LoVo (cell line): ENCODE data around the gene PTCH1.

Experiments
- DNase-seq: peaks from one replicate; pipeline ENCODE4 v3.0.0-alpha.2; 2016; ENCODE audit warnings: low spot score

PTCH1 gene

GRCh38 chr9:95498641-95499040 lies 18.1 kb downstream of the PTCH1 start:
- DNase-seq: no peak

- DNase-seq: no peak
Observed at GRCh38 chr9:95497772-95498171, 19.0 kb downstream of the PTCH1 start.

- DNase-seq: no peak
Observed at GRCh38 chr9:95496687-95497086, 20.1 kb downstream of the PTCH1 start.

GRCh38 chr9:95495961-95496360 lies 20.8 kb downstream of the PTCH1 start:
- no peak for DNase-seq

- DNase-seq: no peak
Observed at GRCh38 chr9:95495529-95495928, 21.2 kb downstream of the PTCH1 start.

GRCh38 chr9:95494416-95495371 lies 22.1 kb downstream of the PTCH1 start:
- DNase-seq: no peak

- DNase-seq: no peak
Observed at GRCh38 chr9:95494022-95494415, 22.8 kb downstream of the PTCH1 start.

GRCh38 chr9:95493402-95493801 lies 23.4 kb downstream of the PTCH1 start:
- no peak for DNase-seq

- no peak for DNase-seq
Observed at GRCh38 chr9:95491543-95492320, 25.0 kb downstream of the PTCH1 start.

GRCh38 chr9:95488954-95489353 lies 27.8 kb downstream of the PTCH1 start:
- no peak for DNase-seq

- no peak for DNase-seq
Observed at GRCh38 chr9:95486318-95486717, 30.5 kb downstream of the PTCH1 start.

GRCh38 chr9:95484225-95484624 lies 32.5 kb downstream of the PTCH1 start:
- DNase-seq: no peak

GRCh38 chr9:95483431-95483830 lies 33.3 kb downstream of the PTCH1 start:
- no peak for DNase-seq

- no peak for DNase-seq
Observed at GRCh38 chr9:95482621-95483020, 34.1 kb downstream of the PTCH1 start.

- no peak for DNase-seq
Observed at GRCh38 chr9:95481000-95481399, 35.8 kb downstream of the PTCH1 start.

- DNase-seq: no peak
Observed at GRCh38 chr9:95480346-95480745, 36.4 kb downstream of the PTCH1 start.

GRCh38 chr9:95479330-95479729 lies 37.4 kb downstream of the PTCH1 start:
- no peak for DNase-seq

- no peak for DNase-seq
Observed at GRCh38 chr9:95478335-95478734, 38.4 kb downstream of the PTCH1 start.

- no peak for DNase-seq
Observed at GRCh38 chr9:95477885-95478284, 38.9 kb downstream of the PTCH1 start.

- no peak for DNase-seq
Observed at GRCh38 chr9:95477441-95477840, 39.3 kb downstream of the PTCH1 start.

- DNase-seq: no peak
Observed at GRCh38 chr9:95468791-95469190, 48.0 kb downstream of the PTCH1 start.

GRCh38 chr9:95465115-95465514 lies 51.7 kb downstream of the PTCH1 start:
- no peak for DNase-seq
